Inferior parietal cortex (tissue), 1 donor: ENCODE results near the gene BTBD8.
"Not testable (repeated sequence)": the region's sequence is repeated elsewhere in the genome, so short reads cannot be mapped to it uniquely, and the experiment has no call there.

ENCODE experiments used
- DNase-seq: peaks from one replicate; pipeline ENCODE4 v3.0.0-alpha.2; 2016; ENCODE audit errors: extremely low spot score

BTBD8 gene

DNA sequence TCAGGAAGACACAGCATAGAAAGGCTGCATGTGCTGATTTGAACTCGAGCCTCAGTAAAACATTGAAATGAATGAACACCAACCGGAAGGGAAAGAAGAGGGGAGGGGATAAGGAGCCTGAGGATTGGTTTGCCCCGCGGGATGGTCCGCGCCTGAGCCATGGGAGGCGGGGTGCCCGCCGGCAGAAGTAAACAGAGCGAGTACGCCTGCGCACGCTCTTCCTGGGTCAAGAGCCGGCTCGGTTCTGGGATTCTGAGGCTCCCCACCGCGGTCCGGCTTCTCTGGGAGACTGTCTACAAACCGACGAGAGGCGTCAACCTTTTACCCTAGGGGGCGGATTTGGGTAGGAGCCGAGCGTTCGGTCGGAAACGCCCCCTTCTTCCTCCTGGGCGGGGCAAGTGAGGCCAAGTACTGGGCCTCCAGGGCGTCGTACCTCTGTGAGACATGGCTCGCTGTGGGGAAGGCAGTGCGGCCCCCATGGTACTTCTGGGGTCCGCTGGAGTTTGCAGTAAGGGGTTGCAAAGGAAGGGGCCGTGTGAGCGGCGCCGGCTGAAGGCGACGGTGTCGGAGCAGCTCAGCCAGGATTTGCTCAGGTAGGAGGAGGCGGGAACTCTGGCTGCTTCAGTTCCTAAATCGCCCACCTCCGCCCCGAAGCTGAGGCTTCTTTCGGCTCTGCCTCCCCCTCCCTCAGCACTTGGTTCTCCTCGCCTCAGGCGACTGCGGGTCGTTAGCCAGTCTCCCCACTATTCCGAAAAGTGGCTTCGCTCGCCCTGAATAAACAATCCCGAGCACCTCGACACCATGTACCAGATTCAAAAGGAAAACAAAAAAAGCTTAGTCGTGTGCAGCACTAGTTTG, at the start of gene BTBD8:
Gene BTBD8 (plus strand): TSS at position 218 of the 858 bp plus-strand sequence. CDS start 227 bp downstream, at position 445.
- DNase-seq, result peak; percentile 88

GRCh38 chr1:92030656-92031107, 49.5 kb upstream of the BTBD8 start:
- DNase-seq, result peak; percentile 35

DNA sequence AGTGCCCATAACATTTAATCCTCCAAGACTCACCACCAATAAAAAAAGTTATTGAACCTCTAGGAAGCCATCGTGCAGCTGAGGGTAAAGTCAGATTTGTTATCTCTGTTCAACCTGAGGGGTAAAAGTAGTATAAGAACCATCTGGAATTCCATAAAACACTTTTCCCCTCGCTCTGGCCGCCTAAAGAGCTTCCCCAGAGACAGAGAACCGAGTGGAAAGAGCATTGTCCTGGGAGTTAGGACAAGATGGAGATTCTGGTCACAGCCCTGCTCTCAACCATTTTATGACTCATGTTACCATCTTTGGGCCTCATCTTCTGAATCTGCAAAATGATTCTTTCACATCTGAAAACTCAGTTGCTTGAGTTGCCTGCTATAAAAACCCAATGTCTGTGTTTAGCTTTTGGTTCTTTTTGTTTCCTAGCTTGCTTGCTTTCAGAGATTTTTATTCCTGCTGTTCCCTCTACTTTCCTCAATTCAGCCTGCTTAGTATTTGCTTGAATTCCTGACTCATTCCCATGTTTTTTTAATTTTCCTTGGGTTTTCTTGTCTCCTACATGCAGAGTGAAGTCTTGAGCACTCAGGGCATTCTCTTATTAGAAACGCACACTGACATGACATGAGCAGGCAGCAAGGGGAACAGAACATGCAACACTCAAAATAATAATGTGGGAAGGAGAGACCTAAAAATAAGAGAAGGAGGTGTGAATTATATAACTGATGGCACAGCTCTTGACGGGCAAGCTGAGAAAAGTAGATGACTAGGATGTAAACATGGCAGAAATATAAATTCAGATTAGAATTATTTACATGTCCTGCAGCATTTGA, 48.6 kb upstream of the BTBD8 start:
- DNase-seq, result peak; percentile 49

DNA sequence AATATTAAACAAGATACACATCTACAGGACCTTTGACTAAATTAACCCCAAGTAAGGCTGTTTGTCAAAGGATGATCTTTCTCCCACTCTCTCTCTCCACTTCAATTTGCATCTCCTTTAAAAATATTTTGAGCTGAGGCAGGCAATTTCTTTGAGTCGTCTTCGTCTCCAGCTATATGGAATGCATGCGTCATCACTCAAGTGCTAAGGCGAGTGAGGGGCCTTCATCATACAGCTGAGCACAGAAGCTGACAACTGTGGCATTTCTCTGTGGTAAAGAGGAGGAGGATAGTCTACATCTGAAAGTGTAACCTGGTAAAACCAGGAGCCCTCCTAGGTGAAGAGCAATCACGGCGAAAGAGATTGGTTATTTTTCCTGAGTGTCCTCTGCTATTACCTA, 42.7 kb upstream of the BTBD8 start:
- DNase-seq, result peak; percentile 33

DNA sequence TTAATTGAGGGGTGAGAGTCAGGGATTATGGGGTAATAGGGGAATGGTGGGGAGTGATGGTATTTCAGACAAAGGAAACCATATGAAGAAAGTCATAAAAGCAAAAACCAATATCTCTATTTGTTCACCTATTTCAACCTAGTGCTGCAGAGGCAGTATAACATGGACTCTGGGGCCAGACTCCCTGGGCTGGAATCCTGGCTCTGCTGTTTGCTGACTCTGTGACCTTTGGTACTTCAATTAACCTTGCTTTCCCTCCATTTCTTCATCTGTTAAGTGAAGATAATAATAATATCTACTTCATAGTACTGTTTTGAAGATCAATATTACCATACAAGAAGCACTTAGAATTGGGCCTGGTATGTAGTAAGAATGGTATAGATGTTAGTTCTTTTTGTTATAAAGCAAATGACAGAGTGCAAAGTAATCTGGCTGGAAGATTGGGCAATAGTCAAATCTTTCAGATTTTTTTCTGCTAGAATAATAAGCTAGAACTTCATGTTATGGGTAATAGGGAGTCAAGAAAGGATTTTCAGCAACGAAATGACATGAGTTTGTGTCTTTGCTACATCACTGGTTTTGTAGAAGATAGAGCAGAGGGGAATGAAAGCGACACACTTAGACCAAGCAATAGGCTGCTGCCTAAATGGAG, 41.3 kb upstream of the BTBD8 start:
- DNase-seq, result no peak

- no peak for DNase-seq
Measured at GRCh38 chr1:92040971-92041370, 39.2 kb upstream of the BTBD8 start.

DNA sequence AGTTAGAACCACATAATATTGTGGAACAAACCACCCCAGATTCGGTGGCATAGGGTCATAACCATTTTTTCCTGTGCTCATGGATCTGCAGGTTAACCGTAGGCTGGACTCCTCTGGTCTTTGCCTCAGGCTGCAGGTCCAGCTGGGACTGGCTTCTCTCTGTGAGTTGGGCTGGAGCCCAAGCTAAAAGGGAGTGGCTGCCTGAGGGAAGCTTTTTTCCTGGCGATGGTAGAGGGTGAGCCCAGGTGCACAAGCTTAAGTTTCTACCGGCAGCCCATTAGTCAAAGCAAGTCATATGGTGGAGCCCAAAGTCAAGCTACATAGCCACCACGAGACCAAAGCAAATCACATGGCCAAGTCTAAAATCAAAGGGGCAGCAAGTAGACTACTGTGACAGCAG, 36.5 kb upstream of the BTBD8 start:
- DNase-seq, result no peak

GRCh38 chr1:92045766-92046495, 34.2 kb upstream of the BTBD8 start:
- no peak for DNase-seq

DNA sequence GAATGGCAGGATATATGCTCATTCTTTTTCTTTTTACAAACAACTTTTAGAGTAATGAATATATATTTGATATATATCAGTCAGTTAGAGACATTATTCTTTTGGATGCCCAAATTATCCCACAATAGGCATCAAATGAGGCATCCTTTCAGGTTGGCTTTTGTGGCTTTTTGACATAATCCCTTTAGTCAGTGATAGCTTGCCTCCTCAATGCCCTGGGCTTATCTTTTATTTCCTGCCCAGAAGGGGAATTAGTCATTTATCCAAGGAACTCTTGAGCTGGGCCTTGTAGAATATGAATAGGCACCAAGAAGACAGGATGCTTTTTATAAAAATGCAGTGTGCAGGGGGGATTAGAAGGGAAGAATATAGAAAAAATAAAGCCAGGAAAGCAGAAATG, 28.2 kb upstream of the BTBD8 start:
- no peak for DNase-seq

- no peak for DNase-seq
Measured at GRCh38 chr1:92065042-92065441, 15.1 kb upstream of the BTBD8 start.

GRCh38 chr1:92066321-92066720, 13.8 kb upstream of the BTBD8 start:
- DNase-seq, result no peak

DNA sequence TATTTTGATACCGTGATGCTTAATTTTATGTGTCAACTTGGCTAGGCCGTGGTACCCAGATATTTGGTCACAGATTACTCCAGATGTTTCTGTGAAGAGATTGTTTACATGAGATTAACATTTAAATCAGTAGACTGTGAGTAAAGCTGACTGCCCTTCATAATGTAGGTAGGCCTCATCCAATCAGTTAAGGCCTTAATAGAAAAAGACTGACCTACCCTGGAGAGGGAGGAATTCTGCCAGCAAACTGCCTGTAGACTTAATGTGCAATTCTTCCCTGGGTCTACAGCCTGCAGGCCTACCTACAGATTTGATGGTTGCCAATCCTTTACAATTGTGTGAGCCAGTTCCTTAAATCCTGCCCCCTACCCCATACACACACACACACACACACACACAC, 9.3 kb upstream of the BTBD8 start:
- DNase-seq, result no peak

GRCh38 chr1:92074446-92074845, 5.7 kb upstream of the BTBD8 start:
- not testable (repeated sequence) for DNase-seq

DNA sequence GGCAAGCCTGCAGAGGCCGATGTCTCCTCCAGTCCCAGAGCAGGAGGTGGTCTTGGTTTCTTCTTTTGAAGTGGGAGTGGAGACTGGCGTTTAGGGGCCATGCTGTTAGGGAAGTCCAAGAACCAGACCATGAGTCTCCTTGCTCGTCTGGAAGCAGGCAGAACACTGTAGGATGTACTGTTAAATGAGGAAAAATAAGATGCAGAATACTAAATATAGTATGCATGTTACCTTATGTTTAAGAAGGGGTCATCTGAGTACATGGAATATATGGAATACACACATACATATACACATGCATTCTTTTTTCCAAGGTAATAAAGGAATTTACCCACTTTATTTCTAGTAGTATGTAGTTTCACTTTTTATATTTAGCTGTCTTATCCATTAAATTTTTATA, 4.8 kb upstream of the BTBD8 start, which contains the start of gene SETSIP:
Gene SETSIP (minus strand): TSS at position 101 of the 400 bp plus-strand sequence. CDS start 0 bp downstream, at position 101.
- DNase-seq, result no peak

DNA sequence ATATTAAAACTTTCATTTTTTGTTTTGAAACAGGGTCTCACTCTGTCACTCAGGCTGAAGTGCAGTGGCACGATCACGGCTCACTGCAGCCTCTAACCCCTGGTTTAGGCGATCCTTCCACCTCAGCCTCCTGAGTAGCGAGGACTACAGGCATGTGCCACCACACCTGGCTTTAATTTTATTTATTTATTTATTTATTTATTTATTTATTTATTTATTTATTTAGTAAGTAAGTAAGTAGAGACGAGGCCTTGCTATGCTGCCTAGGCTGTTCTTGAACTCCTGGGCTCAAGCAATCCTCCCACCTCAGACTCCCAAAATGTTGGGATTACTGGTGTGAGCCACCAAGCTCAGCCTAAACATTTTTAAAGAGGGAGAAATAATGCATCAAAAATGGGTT, 3.8 kb upstream of the BTBD8 start:
- DNase-seq, result no peak

- DNase-seq, result not testable (repeated sequence)
Measured at GRCh38 chr1:92078077-92078476, 2.1 kb upstream of the BTBD8 start.

- DNase-seq, result no peak
Measured at GRCh38 chr1:92079441-92079840, 704 bp upstream of the BTBD8 start.

- DNase-seq, result no peak
Measured at GRCh38 chr1:92081031-92081430, 886 bp downstream of the BTBD8 start.

- DNase-seq, result no peak
Measured at GRCh38 chr1:92084651-92085050, 4.5 kb downstream of the BTBD8 start.

- no peak for DNase-seq
Measured at GRCh38 chr1:92085727-92086126, 5.6 kb downstream of the BTBD8 start.

- DNase-seq, result no peak
Measured at GRCh38 chr1:92087542-92087941, 7.4 kb downstream of the BTBD8 start.
